Stimulated activated CD8-positive, alpha-beta memory T cell treated with anti-CD3 and anti-CD28 coated beads, Interleukin-2, amount 100 ng/mL, for 48 hours (primary cell): ENCODE results near the gene CD99L2.
"Not testable (repeated sequence)": the region's sequence is repeated elsewhere in the genome, so short reads cannot be mapped to it uniquely, and the experiment has no call there.

Experiments used
- DNase-seq, 2 donors: peaks; one replicate each; pipeline ENCODE4 v3.0.0-alpha.2; 2020; ENCODE audit warnings: low read depth in 2 of 2

The CD99L2 gene

GRCh38 chrX:150854856-150855255 is 43.6 kb downstream of the CD99L2 start:
- no peak for DNase-seq

- no peak for DNase-seq
Observed at GRCh38 chrX:150849996-150850720, 48.3 kb downstream of the CD99L2 start.

- no peak for DNase-seq
Observed at GRCh38 chrX:150849486-150849885, 49.0 kb downstream of the CD99L2 start.

- no peak for DNase-seq
Observed at GRCh38 chrX:150848914-150849365, 49.5 kb downstream of the CD99L2 start.

GRCh38 chrX:150847088-150847487 is 51.4 kb downstream of the CD99L2 start:
- no peak for DNase-seq

GRCh38 chrX:150846130-150846529 is 52.3 kb downstream of the CD99L2 start:
- no peak for DNase-seq

- DNase-seq, result no peak
Observed at GRCh38 chrX:150845091-150845490, 53.4 kb downstream of the CD99L2 start.

GRCh38 chrX:150844016-150844415 is 54.5 kb downstream of the CD99L2 start:
- no peak for DNase-seq

GRCh38 chrX:150842198-150842685 is 56.2 kb downstream of the CD99L2 start:
- DNase-seq, result no peak

- DNase-seq, result no peak
Observed at GRCh38 chrX:150841456-150842197, 56.8 kb downstream of the CD99L2 start.

- DNase-seq, result no peak
Observed at GRCh38 chrX:150837845-150838244, 60.6 kb downstream of the CD99L2 start.

GRCh38 chrX:150834695-150835094 is 63.8 kb downstream of the CD99L2 start:
- DNase-seq, result no peak

GRCh38 chrX:150833454-150834056 is 64.9 kb downstream of the CD99L2 start:
- DNase-seq, result no peak

- no peak for DNase-seq
Observed at GRCh38 chrX:150831863-150832262, 66.6 kb downstream of the CD99L2 start.

GRCh38 chrX:150828785-150829184 is 69.7 kb downstream of the CD99L2 start:
- no peak for DNase-seq

GRCh38 chrX:150824352-150824751 is 74.1 kb downstream of the CD99L2 start:
- not testable (repeated sequence) for DNase-seq

GRCh38 chrX:150823826-150824225 is 74.6 kb downstream of the CD99L2 start:
- DNase-seq, result not testable (repeated sequence)

GRCh38 chrX:150821971-150822370 is 76.5 kb downstream of the CD99L2 start:
- no peak for DNase-seq

- no peak for DNase-seq
Observed at GRCh38 chrX:150813922-150814321, 84.5 kb downstream of the CD99L2 start.

- no peak for DNase-seq
Observed at GRCh38 chrX:150806827-150807226, 91.6 kb downstream of the CD99L2 start.

- DNase-seq, result no peak
Observed at GRCh38 chrX:150805736-150806135, 92.7 kb downstream of the CD99L2 start.

- no peak for DNase-seq
Observed at GRCh38 chrX:150792949-150793527, 105.4 kb downstream of the CD99L2 start.
